HepG2 (cell line): Measurements from ENCODE around the gene COX5B. TPM values are rescaled to one million over a fixed set of nuclear protein-coding genes. Genes with fewer than 3 reads are reported as not detected.

ENCODE experiments used
- ADNP ChIP-seq: sonication (generic); formaldehyde crosslinking; IDR thresholded peaks from 2 replicates; pipeline ENCODE4 v1.4.0; 2020; ENCODE audit warnings: missing genetic modification reagents
- CAMTA2 ChIP-seq: sonication (generic); formaldehyde crosslinking; IDR thresholded peaks from 2 replicates; pipeline ENCODE4 v1.4.0; 2020; ENCODE audit warnings: mild to moderate bottlenecking, missing genetic modification reagents, borderline replicate concordance
- DNMT3B ChIP-seq: conservative IDR thresholded peaks from 2 replicates; pipeline ENCODE4 v1.6.1; 2016; ENCODE audit warnings: missing biosample characterization, control low read depth
- ELF1 ChIP-seq: sonication (generic); formaldehyde crosslinking; IDR thresholded peaks from 2 replicates; pipeline ENCODE4 v1.4.0; 2020; ENCODE audit warnings: missing genetic modification reagents
- MIER3 ChIP-seq: IDR thresholded peaks from 2 replicates; pipeline ENCODE4 v1.6.1; 2016; ENCODE audit warnings: missing compliant biosample characterization, borderline replicate concordance
- MZF1 ChIP-seq: sonication (generic); formaldehyde crosslinking; IDR thresholded peaks from 2 replicates; pipeline ENCODE4 v1.8.1; 2023; ENCODE audit warnings: mild to moderate bottlenecking, missing genetic modification reagents, borderline replicate concordance
- NKX3-1 ChIP-seq: sonication (generic); formaldehyde crosslinking; IDR thresholded peaks from 2 replicates; pipeline ENCODE4 v1.5.0; 2020; ENCODE audit warnings: missing genetic modification reagents
- NRL ChIP-seq: sonication (generic); formaldehyde crosslinking; IDR thresholded peaks from 2 replicates; pipeline ENCODE4 v1.5.0; 2020; ENCODE audit warnings: missing genetic modification reagents, mild to moderate bottlenecking, moderate library complexity, borderline replicate concordance
- SP2 ChIP-seq: sonication (generic); formaldehyde crosslinking; IDR thresholded peaks from 2 replicates; pipeline ENCODE4 v1.5.1; 2020; ENCODE audit warnings: mild to moderate bottlenecking, missing genetic modification reagents
- USF2 ChIP-seq, 2 experiments: sonication (generic) in 1 of 2; formaldehyde crosslinking in 1 of 2; IDR thresholded peaks; 2 replicates each; pipeline versions ENCODE4 v1.5.1 to v1.6.1; 2011 to 2020; ENCODE audit warnings: borderline replicate concordance in 1 of 2, low read depth in 1 of 2, low read length in 1 of 2, mild to moderate bottlenecking in 1 of 2, missing genetic modification reagents in 1 of 2, moderate library complexity in 1 of 2
- ZEB1 ChIP-seq: IDR thresholded peaks from 2 replicates; pipeline ENCODE4 v1.6.1; 2012; ENCODE audit warnings: mild to moderate bottlenecking, low read depth, inconsistent platforms; ENCODE audit not compliant: insufficient replicate concordance
- ZNF121 ChIP-seq: sonication (generic); formaldehyde crosslinking; IDR thresholded peaks from 2 replicates; pipeline ENCODE4 v1.5.0; 2020; ENCODE audit warnings: mild to moderate bottlenecking, missing genetic modification reagents
- ZNF224 ChIP-seq: sonication (generic); formaldehyde crosslinking; IDR thresholded peaks from 2 replicates; pipeline ENCODE4 v1.5.0; 2020; ENCODE audit warnings: mild to moderate bottlenecking, missing genetic modification reagents
- ZNF549 ChIP-seq: sonication (generic); formaldehyde crosslinking; IDR thresholded peaks from 2 replicates; pipeline ENCODE4 v1.5.0; 2020; ENCODE audit warnings: missing genetic modification reagents
- ZNF570 ChIP-seq: sonication (generic); formaldehyde crosslinking; IDR thresholded peaks from 2 replicates; pipeline ENCODE4 v1.4.0; 2020; ENCODE audit warnings: mild to moderate bottlenecking, missing genetic modification reagents, borderline replicate concordance
- ZNF670 ChIP-seq: sonication (generic); formaldehyde crosslinking; IDR thresholded peaks from 2 replicates; pipeline ENCODE4 v1.8.0; 2022; ENCODE audit warnings: mild to moderate bottlenecking, missing genetic modification reagents, borderline replicate concordance
- ZSCAN5A ChIP-seq: sonication (generic); formaldehyde crosslinking; IDR thresholded peaks from 2 replicates; pipeline ENCODE4 v1.8.0; 2022; ENCODE audit warnings: mild to moderate bottlenecking, missing genetic modification reagents, borderline replicate concordance
- polyA plus RNA-seq, 8 experiments: library from polyadenylated mRNA; depleted of rRNA in 3 of 8; stranded (reverse) in 7 of 8; unstranded in 1 of 8; fragments of >200 nt; fragmentation: Illumina TruSeq in 4 of 8; extraction: Trizol in 4 of 8; gene quantifications; 2 replicates each; pipeline versions ENCODE4 v1.2.1 to v1.2.3, GENCODE V29; 2011 to 2016; ENCODE audit warnings: low read depth in 4 of 8, missing spikeins in 1 of 8, mixed read lengths in 1 of 8; ENCODE audit not compliant: insufficient read depth in 1 of 8
- total RNA-seq, 5 experiments: library from RNA; depleted of rRNA; stranded (reverse); fragments of >200 nt; fragmentation: Illumina TruSeq; extraction: Trizol; gene quantifications; 2 replicates each; pipeline ENCODE4 v1.2.3, GENCODE V29; 2016; ENCODE audit warnings: low read depth in 1 of 5

COX5B gene
- total and polyA plus RNA-seq, 2 of the 13 experiments (the other 11 are each of a cell fraction or from before 2014, with no cell fraction given) = 453 to 536 TPM

GRCh38 chr2:97663962-97664635 is 18.2 kb downstream of the COX5B start, which contains the start of gene ACTR1B (continued):
- TF ChIP-seq ZSCAN5A (CRISPR knock-in tag) = no peak
- TF ChIP-seq NKX3-1 (CRISPR knock-in tag) = peak; percentile 43; the same call in 1 of the 2 replicates
- TF ChIP-seq ZNF570 (CRISPR knock-in tag) = no peak
- peak; percentile 83; the same call in 1 of the 2 replicates for TF ChIP-seq CAMTA2
- TF ChIP-seq NRL (CRISPR knock-in tag) = peak; percentile 39; the same call in 1 of the 2 replicates
- TF ChIP-seq ZEB1 = peak; percentile 64
- TF ChIP-seq ELF1 (CRISPR knock-in tag) = peak; percentile 67
- TF ChIP-seq SP2 (CRISPR knock-in tag) = peak; percentile 95
- no peak for TF ChIP-seq MZF1 (CRISPR knock-in tag)
- no peak for TF ChIP-seq DNMT3B (CRISPR knock-in tag)
- peak; percentile 85; the same call in 1 of the 2 replicates for TF ChIP-seq ZNF549 (CRISPR knock-in tag)
- peak; percentile 67 for TF ChIP-seq MIER3 (CRISPR knock-in tag)
- TF ChIP-seq USF2 (IDR thresholded peaks at IDR 0.05; ENCODE audit: low read depth, low read length) = no peak
- no peak for TF ChIP-seq USF2 (CRISPR knock-in tag; IDR thresholded peaks at IDR 0.05; ENCODE audit: borderline replicate concordance)
- peak; percentile 58 for TF ChIP-seq ZNF121 (CRISPR knock-in tag)
- TF ChIP-seq ADNP (CRISPR knock-in tag) = no peak
- no peak for TF ChIP-seq ZNF224 (CRISPR knock-in tag)
- no peak; the same call in 1 of the 2 replicates for TF ChIP-seq ZNF670
